Calu3 (cell line): ENCODE results near the gene SERTM1. TPM values are rescaled to one million over a fixed set of nuclear protein-coding genes. Genes with fewer than 3 reads are reported as not detected.

Experiments
- BruUV-seq: library from RNA; stranded (reverse); fragments of 400-500 nt; replicated peaks from 2 replicates; lab custom pipeline; 2021; lab: Mats Ljungman, UMichigan
- CTCF ChIA-PET: fragments of 300-600 bp; sonication (Branson Sonifier 250); formaldehyde crosslinking; loops from one replicate; lab custom pipeline; 2022; ENCODE audit warnings: antibody characterized with exemption; lab: Charles Lee
- DNase-seq: peaks from one replicate; pipeline ENCODE4 v3.0.0; 2022
- H3K27ac Mint-ChIP-seq: one replicate; pipeline ENCODE4 v1.8.0; 2022; ENCODE audit warnings: mixed read lengths; ENCODE audit not compliant: unreplicated experiment
- H3K27me3 Mint-ChIP-seq: one replicate; pipeline ENCODE4 v1.8.0; 2022; ENCODE audit warnings: mixed read lengths; ENCODE audit not compliant: unreplicated experiment
- H3K36me3 Mint-ChIP-seq: one replicate; pipeline ENCODE4 v1.8.0; 2022; ENCODE audit warnings: mild to moderate bottlenecking, moderate library complexity, mixed read lengths; ENCODE audit not compliant: insufficient read depth, unreplicated experiment
- H3K4me1 Mint-ChIP-seq: one replicate; pipeline ENCODE4 v1.8.0; 2022; ENCODE audit warnings: mild to moderate bottlenecking, low read depth, mixed read lengths; ENCODE audit not compliant: unreplicated experiment
- H3K4me3 Mint-ChIP-seq: one replicate; pipeline ENCODE4 v1.8.0; 2022; ENCODE audit warnings: mild to moderate bottlenecking, low read depth, moderate library complexity, mixed read lengths; ENCODE audit not compliant: unreplicated experiment
- H3K9me3 Mint-ChIP-seq: one replicate; pipeline ENCODE4 v1.8.0; 2022; ENCODE audit warnings: low read depth, mixed read lengths; ENCODE audit not compliant: unreplicated experiment
- intact Hi-C: fragments of 100-400 bp; cut with micrococcal nuclease; formaldehyde crosslinking; loops from one replicate; pipeline ENCODE4 v1.10.0; 2022; ENCODE audit not compliant: unreplicated experiment
- total RNA-seq: library from RNA; stranded (reverse); gene quantifications from 2 replicates; pipeline ENCODE4 v1.2.3, GENCODE V29; 2022
- TF ChIP-seq, protein P1 (sequence below): fragments of 200-600 bp; IDR thresholded peaks from one replicate; pipeline ENCODE4 v1.8.0; 2022; ENCODE audit warnings: antibody characterized with exemption; ENCODE audit not compliant: unreplicated experiment

Gene SERTM1
- total RNA-seq, 1 experiment from 2014 or later = not detected

DNA sequence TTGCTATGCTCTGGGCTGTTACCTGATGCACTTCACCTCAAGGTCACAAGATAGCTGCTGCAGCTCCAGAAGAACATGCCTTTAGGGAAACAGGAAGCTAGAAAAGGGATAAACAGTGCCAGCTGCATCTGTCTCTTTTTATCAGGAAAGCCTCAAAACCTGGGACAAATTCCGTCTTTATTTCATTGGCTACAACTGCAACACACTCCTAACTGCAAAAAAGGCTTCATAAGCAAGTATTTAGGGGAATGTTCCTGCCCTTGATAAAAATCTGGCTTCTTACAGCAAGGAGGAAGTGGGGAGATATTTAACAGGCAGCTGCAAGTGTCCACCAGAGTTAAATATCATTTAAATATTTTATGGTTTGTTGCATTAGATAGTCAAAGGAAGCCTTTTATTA is 34.2 kb upstream of the SERTM1 start:
- no peak overlapping the region for H3K4me3 Mint-ChIP-seq
- intact Hi-C loops = no loop called here
- peaks cover 10% of the 10 kb centered on the region for H3K9me3 Mint-ChIP-seq
- BruUV-seq = no TSS peak
- H3K27me3 Mint-ChIP-seq = peaks cover 16% of the 10 kb centered on the region
- H3K4me1 Mint-ChIP-seq = no peaks in the 10 kb centered on the region
- no peak overlapping the region for H3K27ac Mint-ChIP-seq
- TF ChIP-seq, protein P1, sequence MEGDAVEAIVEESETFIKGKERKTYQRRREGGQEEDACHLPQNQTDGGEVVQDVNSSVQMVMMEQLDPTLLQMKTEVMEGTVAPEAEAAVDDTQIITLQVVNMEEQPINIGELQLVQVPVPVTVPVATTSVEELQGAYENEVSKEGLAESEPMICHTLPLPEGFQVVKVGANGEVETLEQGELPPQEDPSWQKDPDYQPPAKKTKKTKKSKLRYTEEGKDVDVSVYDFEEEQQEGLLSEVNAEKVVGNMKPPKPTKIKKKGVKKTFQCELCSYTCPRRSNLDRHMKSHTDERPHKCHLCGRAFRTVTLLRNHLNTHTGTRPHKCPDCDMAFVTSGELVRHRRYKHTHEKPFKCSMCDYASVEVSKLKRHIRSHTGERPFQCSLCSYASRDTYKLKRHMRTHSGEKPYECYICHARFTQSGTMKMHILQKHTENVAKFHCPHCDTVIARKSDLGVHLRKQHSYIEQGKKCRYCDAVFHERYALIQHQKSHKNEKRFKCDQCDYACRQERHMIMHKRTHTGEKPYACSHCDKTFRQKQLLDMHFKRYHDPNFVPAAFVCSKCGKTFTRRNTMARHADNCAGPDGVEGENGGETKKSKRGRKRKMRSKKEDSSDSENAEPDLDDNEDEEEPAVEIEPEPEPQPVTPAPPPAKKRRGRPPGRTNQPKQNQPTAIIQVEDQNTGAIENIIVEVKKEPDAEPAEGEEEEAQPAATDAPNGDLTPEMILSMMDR = no peak
- H3K36me3 Mint-ChIP-seq = no peaks in the 10 kb centered on the region
- no peak for DNase-seq
- CTCF ChIA-PET = interaction anchor here (1.1 kb wide), 1 partner anchor 23 kb away, joined by 3 read pairs; no protein-coding TSS in a partner anchor

DNA sequence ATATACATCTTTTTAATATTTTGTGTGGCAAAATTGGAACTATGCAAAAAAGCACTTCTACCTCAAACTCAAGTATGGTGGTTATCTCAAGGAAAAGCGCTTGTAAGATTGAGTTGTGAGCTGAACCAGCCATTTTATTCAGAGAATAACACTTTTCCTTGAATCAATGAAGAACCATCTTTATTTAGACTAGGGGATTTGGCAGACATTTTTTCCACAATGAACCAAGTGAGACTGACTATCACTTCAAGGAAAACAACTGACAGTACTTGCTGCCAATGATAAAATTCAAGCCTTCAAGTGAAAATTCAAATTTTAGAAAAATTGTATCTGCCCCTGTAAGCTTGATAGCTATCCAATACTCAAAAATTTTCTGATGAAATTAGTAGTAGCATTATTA is 23.2 kb upstream of the SERTM1 start:
- H3K9me3 Mint-ChIP-seq = no peaks in the 10 kb centered on the region
- intact Hi-C loops = no loop called here
- TF ChIP-seq, protein P1 = no peak

DNA sequence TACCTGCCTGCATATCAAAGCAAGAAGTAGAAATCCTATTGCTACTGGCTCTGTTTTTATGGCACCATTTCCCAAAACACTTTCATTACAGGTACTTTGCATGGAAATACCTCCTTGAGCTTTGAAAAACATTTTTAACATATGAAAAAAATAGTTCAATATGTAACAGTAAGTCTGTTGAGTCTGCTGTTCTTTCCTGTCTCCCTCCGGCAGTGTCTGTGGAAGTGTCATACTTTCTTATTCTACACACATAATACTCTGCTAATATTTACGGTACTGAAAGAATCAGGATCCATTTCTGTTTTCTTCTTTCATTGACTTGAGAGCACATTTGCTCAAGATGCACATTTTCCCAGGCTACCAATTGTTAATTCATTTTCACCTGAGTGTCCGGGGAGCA is 8.2 kb upstream of the SERTM1 start:
- no peaks in the 10 kb centered on the region for H3K4me1 Mint-ChIP-seq
- H3K27me3 Mint-ChIP-seq = peaks cover 51% of the 10 kb centered on the region
- peaks cover 2% of the 10 kb centered on the region for H3K9me3 Mint-ChIP-seq

More for the DNA sequence above, 23.2 kb upstream of the SERTM1 start:
- CTCF ChIA-PET = no interaction called here
- no TSS peak for BruUV-seq
- H3K27ac Mint-ChIP-seq = no peak overlapping the region
- no peaks in the 10 kb centered on the region for H3K27me3 Mint-ChIP-seq
- no peak overlapping the region for H3K4me3 Mint-ChIP-seq
- DNase-seq = no peak
- H3K4me1 Mint-ChIP-seq = no peaks in the 10 kb centered on the region
- H3K36me3 Mint-ChIP-seq = no peaks in the 10 kb centered on the region

DNA sequence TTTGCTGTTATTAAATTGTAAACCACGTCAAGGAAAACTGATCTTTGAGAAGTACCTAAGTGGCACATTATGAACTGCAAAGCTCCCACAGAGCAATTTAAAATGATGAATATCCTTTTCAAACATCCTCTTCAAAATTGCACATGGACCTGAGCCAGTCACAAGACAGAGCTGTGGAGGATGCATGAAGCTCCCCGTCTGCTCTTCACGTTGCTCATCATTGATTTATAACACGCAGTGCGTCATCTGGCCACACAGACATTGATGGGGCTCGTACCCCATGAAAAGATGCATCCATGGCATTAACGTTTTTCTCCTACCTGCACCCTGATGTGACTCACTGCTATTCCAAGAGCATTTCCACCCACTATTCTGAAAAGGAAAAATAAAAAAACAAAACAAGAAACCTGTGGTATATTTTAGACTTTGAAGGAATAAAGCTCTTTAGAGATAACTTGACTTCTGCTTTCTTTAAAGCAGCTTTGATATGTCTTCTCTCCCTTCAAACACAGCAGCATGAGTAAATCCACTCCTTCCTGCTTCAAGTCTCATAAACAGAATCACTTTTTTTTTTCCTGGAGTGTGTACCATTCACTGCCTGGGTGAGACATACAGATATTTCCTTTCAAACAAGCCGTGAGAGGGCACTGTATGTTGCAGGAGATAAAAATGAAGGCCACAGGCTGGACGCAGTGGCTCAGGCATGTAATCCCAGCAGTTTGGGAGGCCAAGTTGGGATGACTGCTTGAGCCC is 7.2 kb upstream of the SERTM1 start:
- H3K27ac Mint-ChIP-seq = no peak overlapping the region
- intact Hi-C loops = no loop called here
- H3K36me3 Mint-ChIP-seq = no peaks in the 10 kb centered on the region
- H3K9me3 Mint-ChIP-seq = peaks cover 2% of the 10 kb centered on the region
- no peak for DNase-seq
- H3K4me1 Mint-ChIP-seq = no peaks in the 10 kb centered on the region
- H3K4me3 Mint-ChIP-seq = no peak overlapping the region
- no TSS peak for BruUV-seq
- CTCF ChIA-PET = interaction anchor here (0.6 to 0.7 kb wide), 2 partner anchors 15 to 136 kb away, joined by 3 read pairs; no protein-coding TSS in a partner anchor
- peaks cover 51% of the 10 kb centered on the region for H3K27me3 Mint-ChIP-seq
- TF ChIP-seq, protein P1 = no peak

More for the DNA sequence above, 8.2 kb upstream of the SERTM1 start:
- DNase-seq = no peak
- Mint-ChIP-seq H3K4me3 (no peak overlapping the region), H3K27ac (no peak overlapping the region), H3K36me3 (no peaks in the 10 kb centered on the region)
- TF ChIP-seq, protein P1 = no peak
- CTCF ChIA-PET = no interaction called here
- no TSS peak for BruUV-seq
- intact Hi-C loops = no loop called here
